PC-9 (cell line): ENCODE measurements around the gene RNASEH2B. TPM values are rescaled to one million over a fixed set of nuclear protein-coding genes. Genes with fewer than 3 reads are reported as not detected.

Experiments
- BruUV-seq: library from RNA; stranded (reverse); fragments of 400-500 nt; replicated peaks from 2 replicates; lab custom pipeline; 2021; lab: Mats Ljungman, UMichigan
- CTCF ChIA-PET: fragments of 300-600 bp; sonication (Branson Sonifier 250); formaldehyde crosslinking; loops from one replicate; lab custom pipeline; 2022; ENCODE audit warnings: antibody characterized with exemption; lab: Charles Lee
- POLR2A ChIA-PET: fragments of 300-600 bp; sonication (Branson Sonifier 250); formaldehyde crosslinking; loops from one replicate; lab custom pipeline; 2022; ENCODE audit warnings: antibody characterized with exemption; ENCODE audit not compliant: unreplicated experiment; lab: Charles Lee
- DNase-seq, 2 experiments: peaks; one replicate each; pipeline versions ENCODE4 v3.0.0 to v3.0.0-alpha.2; 2015 to 2022; ENCODE audit warnings: mixed read lengths in 1 of 2
- H2AFZ ChIP-seq: fragments of 200-600 bp; sonication (generic); 2 replicates; pipeline ENCODE4 v1.8.1; 2017; ENCODE audit warnings: antibody characterized with exemption
- H3F3A ChIP-seq: fragments of 200-600 bp; sonication (generic); 2 replicates; pipeline ENCODE4 v1.8.1; 2017; ENCODE audit warnings: antibody characterized with exemption, mild to moderate bottlenecking, low read depth; ENCODE audit not compliant: insufficient read depth
- H3K27ac ChIP-seq: fragments of 200-600 bp; sonication (generic); 2 replicates; pipeline ENCODE4 v1.6.1; 2016; ENCODE audit warnings: mixed run types
- H3K27me3 ChIP-seq: fragments of 200-600 bp; sonication (generic); 2 replicates; pipeline ENCODE4 v1.6.1; 2016; ENCODE audit warnings: low read depth, mixed run types; ENCODE audit not compliant: insufficient read depth
- H3K36me3 ChIP-seq: fragments of 200-600 bp; sonication (generic); 2 replicates; pipeline ENCODE4 v1.6.1; 2016; ENCODE audit warnings: low read depth, mixed run types
- H3K4me1 ChIP-seq: fragments of 200-600 bp; sonication (generic); replicated peaks from 2 replicates; pipeline ENCODE4 v1.6.1; 2016; ENCODE audit warnings: mixed run types; ENCODE audit not compliant: insufficient read depth
- H3K4me2 ChIP-seq: fragments of 200-600 bp; sonication (generic); 2 replicates; pipeline ENCODE4 v1.6.1; 2017; ENCODE audit warnings: mixed run types
- H3K4me3 ChIP-seq: fragments of 200-600 bp; sonication (generic); 2 replicates; pipeline ENCODE4 v1.6.1; 2016; ENCODE audit warnings: mixed run types
- H3K79me2 ChIP-seq: fragments of 200-600 bp; sonication (generic); 2 replicates; pipeline ENCODE4 v1.6.1; 2017; ENCODE audit warnings: low read depth, mixed run types
- H3K9me2 ChIP-seq: fragments of 200-600 bp; sonication (generic); 2 replicates; pipeline ENCODE4 v1.8.1; 2017; ENCODE audit warnings: mild to moderate bottlenecking; ENCODE audit not compliant: insufficient read depth
- H3K9me3 ChIP-seq: fragments of 200-600 bp; sonication (generic); 2 replicates; pipeline ENCODE4 v1.8.1; 2016; ENCODE audit warnings: low read depth; ENCODE audit not compliant: insufficient read depth
- H4K20me1 ChIP-seq: fragments of 200-600 bp; sonication (generic); 2 replicates; pipeline ENCODE4 v1.8.1; 2017; ENCODE audit not compliant: insufficient read depth
- CTCF ChIP-seq: fragments of 200-600 bp; sonication (generic); conservative IDR thresholded peaks from 2 replicates; pipeline ENCODE4 v1.6.1; 2017; ENCODE audit warnings: mixed run types, antibody characterized with exemption, mild to moderate bottlenecking, moderate library complexity
- EZH2 ChIP-seq: fragments of 200-600 bp; sonication (generic); IDR thresholded peaks from 2 replicates; pipeline ENCODE4 v1.8.0; 2017; ENCODE audit warnings: antibody characterized with exemption, low read depth
- intact Hi-C: fragments of 100-400 bp; cut with micrococcal nuclease; formaldehyde crosslinking; loops from one replicate; pipeline ENCODE4 v1.10.0; 2022; ENCODE audit not compliant: unreplicated experiment
- total RNA-seq: library from RNA; stranded (reverse); gene quantifications from 2 replicates; pipeline ENCODE4 v1.2.3, GENCODE V29; 2021

Gene RNASEH2B
- total RNA-seq, 1 experiment from 2014 or later = 45.8 TPM

DNA sequence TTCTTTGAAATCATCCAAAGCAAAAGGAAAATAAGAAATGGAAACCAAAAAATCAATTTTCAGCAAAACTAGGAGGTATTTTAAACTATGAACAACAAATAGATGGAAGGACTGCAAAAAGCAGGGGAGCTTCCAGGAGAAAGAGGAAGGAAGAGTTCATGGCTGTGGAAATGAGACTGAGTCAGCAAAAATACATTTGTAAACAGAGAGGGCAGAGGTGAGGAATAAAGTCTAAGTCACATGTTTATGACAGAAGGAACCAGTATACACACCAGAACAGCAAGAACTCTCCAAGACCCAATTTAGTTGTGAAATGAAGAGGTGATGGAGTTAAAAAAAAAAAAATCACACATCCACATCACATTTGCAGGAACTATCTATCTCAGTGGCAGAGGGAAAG, 69.6 kb downstream of the RNASEH2B start:
- Histone ChIP-seq H3K9me2 (no peaks in the 10 kb centered on the region), H4K20me1 (no peaks in the 10 kb centered on the region), H3K4me3 (no peak overlapping the region), H3K79me2 (no peaks in the 10 kb centered on the region), H3K9me3 (no peaks in the 10 kb centered on the region), H3K4me1 (no peaks in the 10 kb centered on the region), H3K36me3 (no peaks in the 10 kb centered on the region), H3K4me2 (no peak overlapping the region), H3F3A (no peaks in the 10 kb centered on the region), H3K27me3 (no peaks in the 10 kb centered on the region), H2AFZ (no peak overlapping the region), H3K27ac (no peak overlapping the region)
- ChIA-PET CTCF (interaction anchor here (0.7 kb wide), 1 partner anchor 1186 kb away, joined by 4 read pairs; no protein-coding TSS in a partner anchor), POLR2A (no interaction called here)
- no TSS peak for BruUV-seq
- intact Hi-C loops = no loop called here
- DNase-seq = no peak
- TF ChIP-seq EZH2 = no peak
- TF ChIP-seq CTCF = no peak

DNA sequence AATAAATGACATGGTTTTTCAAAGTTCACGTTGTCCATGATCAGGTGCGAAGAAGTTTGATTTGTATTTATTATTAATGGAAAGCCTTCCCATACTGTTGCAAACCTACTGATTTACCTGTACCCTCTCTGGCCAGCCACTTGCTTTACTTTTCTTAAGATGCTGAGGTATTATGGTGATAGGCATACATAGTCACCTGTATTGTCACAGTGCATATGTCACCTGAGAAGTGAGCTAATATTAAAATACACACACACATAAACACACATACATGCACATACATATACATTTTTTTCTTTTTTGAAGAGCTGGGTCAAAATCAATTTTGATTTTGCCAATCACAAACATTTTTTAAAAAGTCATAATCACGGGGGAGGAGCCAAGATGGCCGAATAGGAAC, 72.1 kb downstream of the RNASEH2B start:
- no peaks in the 10 kb centered on the region for H3K79me2 ChIP-seq
- intact Hi-C loops = no loop called here
- no peaks in the 10 kb centered on the region for H4K20me1 ChIP-seq
- H3K9me2 ChIP-seq = no peaks in the 10 kb centered on the region
- ChIA-PET POLR2A (no interaction called here), CTCF (no interaction called here)
- no peaks in the 10 kb centered on the region for H3K9me3 ChIP-seq
- DNase-seq = no peak
- no peaks in the 10 kb centered on the region for H3K36me3 ChIP-seq
- BruUV-seq = no TSS peak
- no peaks in the 10 kb centered on the region for H3K27me3 ChIP-seq
- no peaks in the 10 kb centered on the region for H3F3A ChIP-seq
- no peak overlapping the region for H3K4me3 ChIP-seq
- H3K4me2 ChIP-seq = no peak overlapping the region
- no peaks in the 10 kb centered on the region for H3K4me1 ChIP-seq
- no peak overlapping the region for H3K27ac ChIP-seq
- H2AFZ ChIP-seq = no peak overlapping the region
- TF ChIP-seq CTCF (no peak), EZH2 (no peak)

DNA sequence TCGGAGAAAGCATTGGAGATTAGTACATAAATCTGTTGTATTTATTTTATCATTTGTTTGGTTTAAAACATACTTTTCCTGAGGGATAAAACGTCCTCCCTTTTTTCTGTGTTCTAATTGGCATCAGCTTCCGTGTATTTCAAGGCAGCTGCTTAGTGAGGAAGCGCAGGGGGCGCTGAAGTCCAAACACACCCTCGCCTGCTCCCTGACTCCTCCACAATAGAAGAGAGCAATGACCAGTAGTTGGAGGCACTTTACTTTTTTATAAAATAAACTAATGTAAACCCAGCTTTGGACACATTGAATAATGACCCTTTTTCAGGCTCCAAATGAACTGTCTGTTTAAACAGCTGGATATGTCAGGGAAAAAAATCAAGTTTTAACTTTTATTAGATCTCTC, 79.9 kb downstream of the RNASEH2B start:
- H3K4me2 ChIP-seq = no peak overlapping the region
- no peaks in the 10 kb centered on the region for H3K4me1 ChIP-seq
- no peak overlapping the region for H3K27ac ChIP-seq
- no peak for DNase-seq
- H4K20me1 ChIP-seq = no peaks in the 10 kb centered on the region
- H3K79me2 ChIP-seq = no peaks in the 10 kb centered on the region
- no peaks in the 10 kb centered on the region for H3F3A ChIP-seq
- TF ChIP-seq EZH2 (no peak), CTCF (no peak)
- no peak overlapping the region for H2AFZ ChIP-seq
- no peaks in the 10 kb centered on the region for H3K9me3 ChIP-seq
- no peak overlapping the region for H3K4me3 ChIP-seq
- no peaks in the 10 kb centered on the region for H3K9me2 ChIP-seq
- intact Hi-C loops = no loop called here
- 0 out of 2 replicates have a peak, but pooled peaks cover 7% of the 10 kb centered on the region for H3K27me3 ChIP-seq
- POLR2A ChIA-PET = no interaction called here
- no TSS peak for BruUV-seq
- CTCF ChIA-PET = no interaction called here
- H3K36me3 ChIP-seq = no peaks in the 10 kb centered on the region
